H1 (cell line): ENCODE data around the gene ADCK1. TPM values are rescaled to one million over a fixed set of nuclear protein-coding genes. Genes with fewer than 3 reads are reported as not detected.

Experiments used
- CTCF ChIA-PET: fragments of 300-600 bp; sonication (Branson Sonifier 250); formaldehyde crosslinking; loops from one replicate; lab custom pipeline; 2021; ENCODE audit not compliant: partially characterized antibody; lab: Charles Lee
- POLR2A ChIA-PET: fragments of 300-600 bp; sonication (Branson Sonifier 250); formaldehyde crosslinking; loops from one replicate; lab custom pipeline; 2021; ENCODE audit warnings: inconsistent platforms; ENCODE audit not compliant: partially characterized antibody; lab: Charles Lee
- DNase-seq, 2 experiments: peaks; one replicate each; pipeline versions ENCODE4 v3.0.0 to v3.0.0-alpha.2; 2010 to 2022; ENCODE audit warnings: low spot score in 2 of 2, low read depth in 1 of 2, mixed read lengths in 1 of 2
- FAIRE-seq: peaks from 2 replicates; lab custom pipeline; 2011; peaks lifted over from hg19 to GRCh38; lab: Jason Lieb, UNC
- H2AFZ ChIP-seq: 2 replicates; pipeline ENCODE4 v1.8.1; 2012; ENCODE audit warnings: low read length, inconsistent platforms
- H2AK5ac ChIP-seq: 2 replicates; pipeline ENCODE4 v1.6.1; 2013; ENCODE audit warnings: low read depth, low read length
- H2BK120ac ChIP-seq: replicated peaks from 2 replicates; pipeline ENCODE3; 2013; ENCODE audit warnings: low read depth, low read length, inconsistent platforms
- H2BK12ac ChIP-seq: 2 replicates; pipeline ENCODE4 v1.6.1; 2013; ENCODE audit warnings: low read depth, low read length
- H2BK15ac ChIP-seq: 2 replicates; pipeline ENCODE4 v1.6.1; 2013; ENCODE audit warnings: low read length
- H2BK20ac ChIP-seq: 2 replicates; pipeline ENCODE4 v1.6.1; 2013; ENCODE audit warnings: low read length
- H2BK5ac ChIP-seq: 2 replicates; pipeline ENCODE4 v1.6.1; 2013; ENCODE audit warnings: low read depth, low read length
- H3K14ac ChIP-seq: 2 replicates; pipeline ENCODE4 v1.6.1; 2013; ENCODE audit warnings: inconsistent platforms; ENCODE audit not compliant: insufficient read length
- H3K18ac ChIP-seq: 2 replicates; pipeline ENCODE4 v1.6.1; 2013; ENCODE audit warnings: low read length; ENCODE audit errors: extremely low read depth
- H3K23ac ChIP-seq: 2 replicates; pipeline ENCODE4 v1.6.1; 2013; ENCODE audit warnings: inconsistent platforms; ENCODE audit not compliant: insufficient read length
- H3K23me2 ChIP-seq: 2 replicates; pipeline ENCODE4 v1.6.1; 2013; ENCODE audit warnings: low read depth, low read length
- H3K27ac ChIP-seq: 2 replicates; pipeline ENCODE4 v1.6.1; 2011; ENCODE audit warnings: low read depth, low read length, inconsistent platforms
- H3K27me3 ChIP-seq, 4 experiments: replicated peaks in 1 of 4; 1 replicate in 1 of 4; 2 replicates in 3 of 4; pipeline versions ENCODE4 v1.6.1 to v1.8.1; 2011 to 2013; ENCODE audit warnings: low read length in 3 of 4, mild to moderate bottlenecking in 3 of 4, inconsistent platforms in 2 of 4, mixed read lengths in 2 of 4, moderate library complexity in 1 of 4; ENCODE audit not compliant: control insufficient read depth in 3 of 4, insufficient read depth in 3 of 4; ENCODE audit errors: extremely low read depth in 1 of 4
- H3K36me3 ChIP-seq, 4 experiments: 2 replicates each; pipeline versions ENCODE4 v1.6.1 to v1.8.1; 2011 to 2013; ENCODE audit warnings: mild to moderate bottlenecking in 4 of 4, low read length in 3 of 4, moderate library complexity in 2 of 4, control low read depth in 1 of 4, inconsistent platforms in 1 of 4; ENCODE audit not compliant: insufficient read depth in 4 of 4, control insufficient read depth in 2 of 4
- H3K4ac ChIP-seq: replicated peaks from 2 replicates; pipeline ENCODE3; 2013; ENCODE audit warnings: low read length, low read depth, mixed read lengths, inconsistent platforms; ENCODE audit not compliant: insufficient read length
- H3K4me1 ChIP-seq, 4 experiments: replicated peaks in 1 of 4; 1 replicate in 1 of 4; 2 replicates in 3 of 4; pipeline versions ENCODE4 v1.6.1 to v1.8.1; 2011 to 2013; ENCODE audit warnings: low read length in 3 of 4, inconsistent platforms in 2 of 4, mixed read lengths in 1 of 4; ENCODE audit not compliant: insufficient read depth in 4 of 4, control insufficient read depth in 3 of 4
- H3K4me2 ChIP-seq, 2 experiments: 2 replicates each; pipeline versions ENCODE4 v1.6.1 to v1.8.1; 2011 to 2013; ENCODE audit warnings: low read depth in 2 of 2, low read length in 2 of 2, control low read depth in 1 of 2, inconsistent platforms in 1 of 2, mild to moderate bottlenecking in 1 of 2; ENCODE audit not compliant: insufficient read depth in 1 of 2
- H3K4me3 ChIP-seq, 4 experiments: fragments of 200-600, 300-600 bp in 1 of 4; sonication (generic), shearing (Covaris generic), sonication (Bioruptor Twin) in 1 of 4; 2 replicates each; pipeline versions ENCODE4 v1.5.1 to v1.8.1; 2011 to 2016; ENCODE audit warnings: low read length in 4 of 4, low read depth in 3 of 4, control low read depth in 2 of 4, inconsistent platforms in 2 of 4, mild to moderate bottlenecking in 2 of 4, mixed read lengths in 1 of 4, moderate library complexity in 1 of 4; ENCODE audit not compliant: insufficient read depth in 2 of 4; ENCODE audit errors: extremely low read depth in 1 of 4
- H3K56ac ChIP-seq: replicated peaks from 2 replicates; pipeline ENCODE3; 2013; ENCODE audit warnings: low read depth, mild to moderate bottlenecking, mixed read lengths, low read length, inconsistent platforms; ENCODE audit not compliant: insufficient read length
- H3K79me1 ChIP-seq: 2 replicates; pipeline ENCODE4 v1.6.1; 2013; ENCODE audit warnings: low read depth, low read length, control low read depth
- H3K79me2 ChIP-seq, 2 experiments: 2 replicates each; pipeline versions ENCODE4 v1.6.1 to v1.8.1; 2012 to 2013; ENCODE audit warnings: low read length in 2 of 2, mild to moderate bottlenecking in 2 of 2, inconsistent platforms in 1 of 2; ENCODE audit not compliant: insufficient read depth in 2 of 2, control insufficient read depth in 1 of 2
- H3K9ac ChIP-seq, 4 experiments: replicated peaks in 1 of 4; 1 replicate in 1 of 4; 2 replicates in 3 of 4; pipeline versions ENCODE4 v1.6.1 to v1.8.1; 2011 to 2013; ENCODE audit warnings: low read depth in 3 of 4, low read length in 3 of 4, control low read depth in 2 of 4, mild to moderate bottlenecking in 2 of 4, moderate library complexity in 2 of 4, inconsistent platforms in 1 of 4; ENCODE audit errors: extremely low read depth in 1 of 4
- H3K9me3 ChIP-seq, 2 experiments: 2 replicates each; pipeline versions ENCODE4 v1.6.1 to v1.8.1; 2012 to 2013; ENCODE audit warnings: mild to moderate bottlenecking in 2 of 2, moderate library complexity in 2 of 2, control low read depth in 1 of 2, inconsistent platforms in 1 of 2, low read depth in 1 of 2, low read length in 1 of 2, mixed read lengths in 1 of 2; ENCODE audit not compliant: insufficient read depth in 2 of 2
- H4K20me1 ChIP-seq, 2 experiments: replicated peaks in 1 of 2; 2 replicates each; pipeline versions ENCODE3 to v1.8.1; 2011 to 2013; ENCODE audit warnings: inconsistent platforms in 2 of 2, low read length in 2 of 2, mild to moderate bottlenecking in 1 of 2; ENCODE audit not compliant: insufficient read depth in 2 of 2, control insufficient read depth in 1 of 2
- H4K5ac ChIP-seq: 2 replicates; pipeline ENCODE4 v1.6.1; 2013; ENCODE audit warnings: low read length, low read depth, mixed read lengths, inconsistent platforms; ENCODE audit not compliant: insufficient read length
- H4K8ac ChIP-seq: 2 replicates; pipeline ENCODE4 v1.8.0; 2013; ENCODE audit warnings: mild to moderate bottlenecking, moderate library complexity, low read length, inconsistent platforms; ENCODE audit not compliant: insufficient read depth; ENCODE audit errors: extremely low read depth
- H4K91ac ChIP-seq: replicated peaks from 2 replicates; pipeline ENCODE3; 2013; ENCODE audit warnings: low read length, mixed read lengths, inconsistent platforms; ENCODE audit not compliant: insufficient read length
- BRCA1 ChIP-seq: IDR thresholded peaks from 2 replicates; pipeline ENCODE4 v1.6.1; 2012; ENCODE audit warnings: low read depth, low read length, improper control_type of control experiment
- CREB1 ChIP-seq: IDR thresholded peaks from 2 replicates; pipeline ENCODE4 v1.6.1; 2012; ENCODE audit warnings: inconsistent platforms
- CTBP2 ChIP-seq: IDR thresholded peaks from 2 replicates; pipeline ENCODE4 v1.7.0; 2011; ENCODE audit warnings: borderline replicate concordance, mild to moderate bottlenecking, moderate library complexity, mixed read lengths, low read length; ENCODE audit not compliant: insufficient read depth, insufficient read length
- EGR1 ChIP-seq: IDR thresholded peaks from 2 replicates; pipeline ENCODE4 v1.6.1; 2011; ENCODE audit warnings: low read depth, low read length, borderline replicate concordance
- EP300 ChIP-seq, 2 experiments: IDR thresholded peaks; 1 replicate in 1 of 2; 2 replicates in 1 of 2; pipeline ENCODE4 v1.6.1; 2011 to 2012; ENCODE audit warnings: low read depth in 2 of 2, low read length in 2 of 2, mild to moderate bottlenecking in 2 of 2, borderline replicate concordance in 1 of 2, inconsistent platforms in 1 of 2, moderate library complexity in 1 of 2
- FOSL1 ChIP-seq: IDR thresholded peaks from 2 replicates; pipeline ENCODE4 v1.6.1; 2011; ENCODE audit warnings: mild to moderate bottlenecking, low read depth, low read length, moderate library complexity; ENCODE audit not compliant: insufficient read depth
- RFX5 ChIP-seq: IDR thresholded peaks from 2 replicates; pipeline ENCODE4 v1.6.1; 2011; ENCODE audit warnings: low read depth, low read length, improper control_type of control experiment, borderline replicate concordance
- RNF2 ChIP-seq: fragments of 200-900, 300-1000 bp; sonication (generic); IDR thresholded peaks from 2 replicates; pipeline ENCODE4 v1.7.1; 2016; ENCODE audit warnings: borderline replicate concordance, low read depth, mild to moderate bottlenecking, antibody characterized with exemption, low read length; ENCODE audit not compliant: poor library complexity, severe bottlenecking; ENCODE audit errors: missing control alignments
- TCF12 ChIP-seq: IDR thresholded peaks from 2 replicates; pipeline ENCODE4 v1.6.1; 2011; ENCODE audit warnings: low read depth, mild to moderate bottlenecking, low read length
- WGBS, 2 experiments: shearing (Covaris generic) in 1 of 2; methylation state at CpG; one replicate each; pipeline versions ENCODE4 v1.1.6 to v1.1.7; 2013 to 2015; ENCODE audit warnings: low lambda C conversion rate in 2 of 2, mixed read lengths in 2 of 2, inconsistent platforms in 1 of 2, low coverage in 1 of 2, missing lambda C conversion rate in 1 of 2; ENCODE audit not compliant: insufficient replicate concordance in 2 of 2, insufficient coverage in 1 of 2, insufficient read length in 1 of 2; ENCODE audit errors: extremely low coverage in 1 of 2, missing lambda C conversion rate in 1 of 2; 5-methylcytosine and 5-hydroxymethylcytosine counted together
- polyA plus RNA-seq, 7 experiments: library from polyadenylated mRNA; depleted of rRNA in 3 of 7; stranded (reverse) in 5 of 7; unstranded in 2 of 7; fragments of >200 nt in 5 of 7; fragments of 200-250 nt in 2 of 7; gene quantifications; 1 replicate in 5 of 7; 2 replicates in 1 of 7; 4 replicates in 1 of 7; pipeline versions ENCODE4 v1.2.1 to v1.2.3, GENCODE V29; 2011 to 2013; ENCODE audit warnings: missing spikeins in 2 of 7, mixed read lengths in 2 of 7
- total RNA-seq: library from RNA; stranded (reverse); fragmentation: NEBNext Ultra II Directional; extraction: Animal tissue kit (Norgen Biotek cat#: 25700); gene quantifications from 2 replicates; pipeline ENCODE4 v1.2.1, GENCODE V29; 2021
- TF ChIP-seq, protein P1 (sequence below): IDR thresholded peaks from 2 replicates; pipeline ENCODE4 v1.6.1; 2012; ENCODE audit warnings: inconsistent platforms

The ADCK1 gene
- total and polyA plus RNA-seq, 2 of the 8 experiments (the other 6 are each of a cell fraction or from before 2014, with no cell fraction given), result 11.0 to 16.8 TPM

DNA sequence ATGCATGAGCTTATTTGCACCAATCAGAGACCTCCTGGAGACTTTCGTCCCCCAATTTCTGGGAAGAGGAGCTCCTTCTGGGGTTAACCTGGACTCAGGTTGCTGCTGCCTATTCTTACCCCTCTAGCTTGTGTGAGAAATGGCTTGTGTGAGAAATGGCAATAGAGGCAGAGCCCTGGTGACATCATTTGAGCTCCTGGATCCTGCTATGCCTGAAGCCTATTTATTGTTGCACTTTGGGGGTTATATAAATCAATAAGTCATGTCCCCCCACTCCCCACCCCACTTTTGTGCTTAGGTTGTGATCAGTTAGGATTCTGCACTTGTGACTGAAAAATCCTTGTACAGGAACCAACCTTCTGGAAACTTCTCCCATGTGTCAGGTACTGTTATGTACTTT lies 167.2 kb downstream of the ADCK1 start:
- Histone ChIP-seq H4K8ac (no peak overlapping the region), H3K4me3 (no peak overlapping the region), H3K14ac (no peak overlapping the region), H4K91ac (no peak overlapping the region), H3K56ac (no peak overlapping the region), H4K20me1 (no peaks in the 10 kb centered on the region), H2AFZ (no peak overlapping the region), H3K36me3 (no peaks in the 10 kb centered on the region), H3K4ac (no peak overlapping the region), H4K5ac (no peak overlapping the region), H3K9me3 (no peaks in the 10 kb centered on the region), H3K4me2 (no peak overlapping the region), H3K27ac (no peak overlapping the region), H2BK120ac (no peak overlapping the region), H3K9ac (no peak overlapping the region), H3K4me1 (peaks cover 0 to 3% (median 1%) of the 10 kb centered on the region in 4 experiments; a peak in 2 of 7 replicates), H3K27me3 (peaks cover 0 to 9% (median 6%) of the 10 kb centered on the region in 4 experiments; a peak in 3 of 7 replicates), H3K79me1 (no peaks in the 10 kb centered on the region), H2BK5ac (no peak overlapping the region), H3K23ac (no peak overlapping the region), H2BK15ac (no peak overlapping the region), H3K23me2 (peaks cover 4% of the 10 kb centered on the region; the same call in 1 of the 2 replicates), H2BK20ac (no peak overlapping the region), H3K79me2 (no peaks in the 10 kb centered on the region), H2BK12ac (no peak overlapping the region), H3K18ac (no peak overlapping the region), H2AK5ac (no peak overlapping the region)
- ChIA-PET POLR2A (no interaction called here), CTCF (interaction anchor here (0.7 to 1.6 kb wide), 4 partner anchors 13 to 630 kb away, joined by 3 to 13 read pairs (median 4); no protein-coding TSS in a partner anchor)
- FAIRE-seq (no peak), DNase-seq (no peak)
- 89% methylated on average over 1 of the region's 1 CpG; no CpG with 5 or more reads in 1 of the 2 experiments for WGBS, 2 experiments
- TF ChIP-seq FOSL1 (no peak), CREB1 (no peak), BRCA1 (no peak), EGR1 (no peak), CTBP2 (no peak), TCF12 (no peak), RNF2 (no peak), RFX5 (no peak), EP300 (IDR thresholded peaks at IDR 0.05; ENCODE audit: borderline replicate concordance in 1 of 2, low read depth in 2 of 2, low read length in 2 of 2) (no peak)
- TF ChIP-seq, protein P1, sequence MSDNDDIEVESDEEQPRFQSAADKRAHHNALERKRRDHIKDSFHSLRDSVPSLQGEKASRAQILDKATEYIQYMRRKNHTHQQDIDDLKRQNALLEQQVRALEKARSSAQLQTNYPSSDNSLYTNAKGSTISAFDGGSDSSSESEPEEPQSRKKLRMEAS, result no peak
